HG03039 (cell line): ENCODE data around the gene EHD4.

Source experiments
- ATAC-seq: cut with Tn5 transposase; IDR thresholded peaks from one replicate; pipeline ENCODE4 v1.9.1; 2021; ENCODE audit warnings: mild to moderate bottlenecking, moderate library complexity; ENCODE audit not compliant: unreplicated experiment

Gene EHD4

GRCh38 chr15:41848631-41849030, 123.7 kb downstream of the EHD4 start:
- no peak for ATAC-seq

GRCh38 chr15:41847981-41848380, 124.4 kb downstream of the EHD4 start:
- ATAC-seq: no peak

- no peak for ATAC-seq
These were observed 125.2 kb downstream of the EHD4 start for GRCh38 chr15:41847206-41847605.
